A673 (cell line): ENCODE data around the gene TNKS2. TPM values are rescaled to one million over a fixed set of nuclear protein-coding genes. Genes with fewer than 3 reads are reported as not detected.
A peak's percentile ranks its signal among the peaks of the same experiment; 100 is the strongest.

Source experiments
- BruUV-seq: library from RNA; stranded (reverse); fragments of 400-500 nt; replicated peaks from 2 replicates; lab custom pipeline; 2021; lab: Mats Ljungman, UMichigan
- CTCF ChIA-PET: fragments of 300-600 bp; sonication (Branson Sonifier 250); formaldehyde crosslinking; loops from one replicate; lab custom pipeline; 2022; ENCODE audit warnings: antibody characterized with exemption; lab: Charles Lee
- POLR2A ChIA-PET: fragments of 300-600 bp; sonication (Branson Sonifier 250); formaldehyde crosslinking; loops from one replicate; lab custom pipeline; 2022; ENCODE audit warnings: antibody characterized with exemption; ENCODE audit not compliant: low non-redundant PET; lab: Charles Lee
- DNase-seq: peaks from one replicate; pipeline ENCODE4 v3.0.0-alpha.2; 2015; ENCODE audit warnings: low spot score
- H3K27ac ChIP-seq: fragments of 200-600 bp; sonication (generic); 2 replicates; pipeline ENCODE4 v1.5.1; 2016; ENCODE audit warnings: mixed run types, low read depth, mild to moderate bottlenecking, mixed read lengths, antibody characterized with exemption, low read length; ENCODE audit not compliant: poor library complexity, severe bottlenecking
- H3K27me3 ChIP-seq: fragments of 200-600 bp; sonication (generic); replicated peaks from 2 replicates; pipeline ENCODE4 v1.6.1; 2017; ENCODE audit warnings: mixed run types, low read depth, mild to moderate bottlenecking, mixed read lengths, antibody characterized with exemption, low read length; ENCODE audit not compliant: insufficient read depth, poor library complexity
- H3K36me3 ChIP-seq: fragments of 200-600 bp; sonication (generic); 2 replicates; pipeline ENCODE4 v1.6.1; 2016; ENCODE audit warnings: mixed run types, mild to moderate bottlenecking, mixed read lengths, antibody characterized with exemption, low read length; ENCODE audit not compliant: insufficient read depth, poor library complexity, severe bottlenecking
- H3K4me1 ChIP-seq: fragments of 200-600 bp; sonication (generic); 2 replicates; pipeline ENCODE4 v1.6.1; 2017; ENCODE audit warnings: mixed run types, mild to moderate bottlenecking, mixed read lengths, antibody characterized with exemption, low read length; ENCODE audit not compliant: insufficient read depth, poor library complexity, severe bottlenecking
- H3K4me3 ChIP-seq: fragments of 200-600 bp; sonication (generic); 2 replicates; pipeline ENCODE4 v1.5.1; 2016; ENCODE audit warnings: low read depth, mixed run types, mild to moderate bottlenecking, mixed read lengths, low read length; ENCODE audit not compliant: poor library complexity, severe bottlenecking
- H3K9me3 ChIP-seq: fragments of 200-600 bp; sonication (generic); 2 replicates; pipeline ENCODE4 v1.6.1; 2016; ENCODE audit warnings: mixed run types, low read depth, mild to moderate bottlenecking, mixed read lengths, antibody characterized with exemption, low read length; ENCODE audit not compliant: poor library complexity, severe bottlenecking
- CTCF ChIP-seq: fragments of 300-800, 200-600 bp; sonication (generic); conservative IDR thresholded peaks from 2 replicates; pipeline ENCODE4 v1.5.1; 2017; ENCODE audit warnings: low read depth, mild to moderate bottlenecking, antibody characterized with exemption, low read length, moderate library complexity, mixed read lengths
- EZH2 ChIP-seq: fragments of 200-600 bp; sonication (generic); IDR thresholded peaks from 2 replicates; pipeline ENCODE4 v1.6.1; 2017; ENCODE audit warnings: borderline replicate concordance, low read depth, mild to moderate bottlenecking, mixed read lengths, antibody characterized with exemption, low read length; ENCODE audit not compliant: poor library complexity, severe bottlenecking
- intact Hi-C: fragments of 100-400 bp; cut with micrococcal nuclease; formaldehyde crosslinking; loops from one replicate; pipeline ENCODE4 v1.10.0; 2022; ENCODE audit not compliant: unreplicated experiment
- total RNA-seq: library from RNA; stranded (reverse); gene quantifications from 2 replicates; pipeline ENCODE4 v1.2.3, GENCODE V29; 2021

The TNKS2 gene
- total RNA-seq, 1 experiment from 2014 or later, result 39.4 TPM

GRCh38 chr10:91788527-91788926 is 9.7 kb upstream of the TNKS2 start:
- intact Hi-C loops, result no loop called here
- ChIA-PET CTCF (no interaction called here), POLR2A (no interaction called here)
- no peak overlapping the region for H3K4me3 ChIP-seq
- H3K36me3 ChIP-seq, result no peaks in the 10 kb centered on the region
- no peaks in the 10 kb centered on the region for H3K9me3 ChIP-seq
- no peaks in the 10 kb centered on the region for H3K4me1 ChIP-seq
- no peak for DNase-seq
- H3K27me3 ChIP-seq, result no peaks in the 10 kb centered on the region
- no peak for TF ChIP-seq CTCF
- TF ChIP-seq EZH2, result no peak
- H3K27ac ChIP-seq, result no peak overlapping the region
- no TSS peak for BruUV-seq

- POLR2A ChIA-PET, result interaction anchor here (0.6 kb wide), 1 partner anchor 471 kb away, joined by 3 read pairs; no protein-coding TSS in a partner anchor
- no TSS peak for BruUV-seq
- CTCF ChIA-PET, result no interaction called here
Measured at GRCh38 chr10:91796331-91797047, 1.7 kb upstream of the TNKS2 start.

GRCh38 chr10:91797048-91797690 is 1.1 kb upstream of the TNKS2 start:
- intact Hi-C loops, result loop anchor here (5.0 kb wide), 1 partner anchor 385 kb away; the partner anchor contains the start of gene HECTD2
- ChIA-PET CTCF (no interaction called here), POLR2A (interaction anchor here (0.6 kb wide), 1 partner anchor 472 kb away, joined by 3 read pairs; no protein-coding TSS in a partner anchor)
- no peaks in the 10 kb centered on the region for H3K9me3 ChIP-seq
- H3K36me3 ChIP-seq, result no peaks in the 10 kb centered on the region
- H3K4me1 ChIP-seq, result peaks cover 11% of the 10 kb centered on the region
- no peaks in the 10 kb centered on the region for H3K27me3 ChIP-seq
- H3K4me3 ChIP-seq, result peak overlapping the region; percentile 68
- no TSS peak for BruUV-seq
- no peak for DNase-seq
- TF ChIP-seq EZH2 (no peak), CTCF (no peak)
- H3K27ac ChIP-seq, result peak overlapping the region; percentile 93

More at GRCh38 chr10:91796331-91797047, 1.7 kb upstream of the TNKS2 start:
- DNase-seq, result peak; percentile 10
- TF ChIP-seq EZH2, result no peak
- no peak for TF ChIP-seq CTCF
- H3K9me3 ChIP-seq, result no peaks in the 10 kb centered on the region
- H3K4me1 ChIP-seq, result peaks cover 11% of the 10 kb centered on the region
- H3K36me3 ChIP-seq, result no peaks in the 10 kb centered on the region
- H3K27me3 ChIP-seq, result no peaks in the 10 kb centered on the region
- intact Hi-C loops, result loop anchor here (5.0 kb wide), 1 partner anchor 384 kb away; the partner anchor contains the start of gene HECTD2
- H3K4me3 ChIP-seq, result peak overlapping the region; percentile 68
- H3K27ac ChIP-seq, result no peak overlapping the region
